Activated T-cell treated with anti-CD3 and anti-CD28 coated beads for 48 hours (primary cell): ENCODE results near the gene HPF1.
"Not testable (repeated sequence)": the region's sequence is repeated elsewhere in the genome, so short reads cannot be mapped to it uniquely, and the experiment has no call there.

Experiments used
- DNase-seq: peaks from one replicate; pipeline ENCODE4 v3.0.0-alpha.2; 2020; ENCODE audit warnings: low read depth

HPF1 gene

GRCh38 chr4:169738604-169739003 lies 19.1 kb downstream of the HPF1 start:
- not testable (repeated sequence) for DNase-seq

GRCh38 chr4:169730564-169730963 lies 27.2 kb downstream of the HPF1 start:
- DNase-seq, result no peak

- no peak for DNase-seq
These were observed 30.1 kb downstream of the HPF1 start for GRCh38 chr4:169727616-169728015.

- DNase-seq, result no peak
These were observed 33.5 kb downstream of the HPF1 start for GRCh38 chr4:169724260-169724659.

GRCh38 chr4:169723207-169723965 lies 34.4 kb downstream of the HPF1 start:
- DNase-seq, result no peak

- no peak for DNase-seq
These were observed 37.2 kb downstream of the HPF1 start for GRCh38 chr4:169720529-169720928.

- no peak for DNase-seq
These were observed 41.1 kb downstream of the HPF1 start for GRCh38 chr4:169716677-169717076.

- no peak for DNase-seq
These were observed 41.9 kb downstream of the HPF1 start for GRCh38 chr4:169715826-169716225.

GRCh38 chr4:169707958-169708643 lies 49.6 kb downstream of the HPF1 start:
- no peak for DNase-seq

- no peak for DNase-seq
These were observed 59.4 kb downstream of the HPF1 start for GRCh38 chr4:169698331-169698730.

- DNase-seq, result no peak
These were observed 67.0 kb downstream of the HPF1 start for GRCh38 chr4:169690787-169691186.

- no peak for DNase-seq
These were observed 68.1 kb downstream of the HPF1 start for GRCh38 chr4:169689681-169690080.

- DNase-seq, result no peak
These were observed 75.2 kb downstream of the HPF1 start for GRCh38 chr4:169682372-169683047.
